ENCODE data around the gene STX8.
"Not testable (repeated sequence)": the region's sequence is repeated elsewhere in the genome, so short reads cannot be mapped to it uniquely, and the experiment has no call there.

Gene STX8

DNA sequence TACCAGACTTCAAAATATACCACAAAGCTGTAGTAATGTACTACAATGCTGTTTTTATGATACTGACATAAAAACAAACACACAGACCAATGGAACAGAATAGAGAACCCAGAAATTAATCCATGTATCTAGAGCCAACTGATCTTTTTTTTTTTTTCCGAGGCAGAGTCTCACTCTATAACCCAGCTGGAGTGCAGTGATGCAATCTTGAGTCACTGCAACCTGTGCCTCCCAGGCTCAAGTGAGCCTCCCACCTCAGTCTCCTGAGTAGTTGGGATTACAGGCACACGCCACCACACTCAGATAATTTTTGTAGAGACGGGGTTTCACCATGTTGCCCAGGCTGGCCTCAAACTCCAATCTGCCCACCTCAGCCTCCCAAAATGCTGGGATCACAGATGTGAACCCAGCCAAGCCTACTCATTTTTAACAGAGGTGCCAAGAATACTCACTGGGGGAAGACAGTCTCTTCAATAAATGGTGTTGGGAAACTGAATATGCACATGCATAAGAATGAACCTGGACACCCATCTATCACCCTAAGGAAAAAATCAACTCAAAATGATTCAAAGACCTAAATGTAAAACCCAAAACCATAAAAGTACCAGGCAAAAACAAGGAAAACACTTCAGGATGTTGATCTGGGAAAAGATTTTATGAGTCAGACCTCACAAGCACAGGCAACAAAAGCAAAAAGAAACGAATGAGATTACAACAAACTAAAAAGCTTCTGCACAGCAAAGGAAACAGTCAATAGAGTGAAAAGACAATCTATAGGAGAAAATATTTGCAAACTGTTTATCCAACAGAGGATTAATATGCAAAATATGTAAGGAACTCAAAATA, 63.1 kb downstream of the STX8 start:
- FAIRE-seq: peak; percentile 23
- DNase-seq (ENCODE audit: low spot score): peak; percentile 28

DNA sequence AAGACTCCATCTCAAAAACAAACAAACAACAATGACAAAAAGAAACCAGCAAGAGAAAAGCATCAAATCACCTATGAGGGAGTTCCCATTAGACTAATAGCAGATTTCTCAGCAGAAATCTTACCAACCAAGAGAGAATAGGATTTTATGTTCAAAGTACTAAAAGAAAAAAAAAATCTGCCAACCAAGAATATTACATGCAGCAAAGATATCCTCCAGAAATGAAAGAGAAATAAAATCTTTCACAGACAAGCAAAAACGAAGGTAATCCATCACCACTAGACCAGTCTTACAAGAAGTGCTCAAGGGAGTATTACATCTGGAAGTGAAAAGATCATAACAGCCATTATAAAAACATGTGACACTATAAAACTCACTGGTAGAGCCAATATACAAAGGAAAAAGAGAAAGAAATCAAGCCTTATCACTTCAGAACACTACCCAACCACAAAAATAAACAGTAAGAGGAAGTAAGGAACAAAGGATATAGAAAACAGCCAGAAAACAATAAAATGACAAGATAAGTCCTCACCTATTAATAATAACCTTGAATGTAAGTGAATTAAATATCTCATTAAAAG, 66.3 kb downstream of the STX8 start:
- DNase-seq (ENCODE audit: low spot score) (no peak), FAIRE-seq (no peak)

DNA sequence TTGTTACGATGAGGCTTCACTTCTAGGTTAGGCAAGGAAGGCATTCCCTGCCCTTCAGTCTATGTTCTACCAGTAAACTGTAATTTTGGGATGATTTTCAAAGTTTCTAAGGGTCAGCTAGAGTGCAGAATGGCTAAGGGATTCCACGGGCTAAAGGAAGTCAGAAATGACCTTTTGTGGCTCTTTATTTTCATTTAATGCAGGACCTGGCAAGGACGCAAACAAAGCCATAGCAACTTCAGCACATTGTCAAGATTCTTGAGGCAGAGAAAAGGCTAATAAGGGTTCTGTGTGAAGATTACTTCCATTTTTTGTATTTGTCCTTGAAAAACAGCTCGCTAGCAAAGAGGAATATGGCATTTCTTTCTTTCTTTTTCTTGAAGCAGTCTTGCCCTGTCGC, 76.6 kb downstream of the STX8 start:
- FAIRE-seq (no peak), DNase-seq (ENCODE audit: low spot score) (no peak)

DNA sequence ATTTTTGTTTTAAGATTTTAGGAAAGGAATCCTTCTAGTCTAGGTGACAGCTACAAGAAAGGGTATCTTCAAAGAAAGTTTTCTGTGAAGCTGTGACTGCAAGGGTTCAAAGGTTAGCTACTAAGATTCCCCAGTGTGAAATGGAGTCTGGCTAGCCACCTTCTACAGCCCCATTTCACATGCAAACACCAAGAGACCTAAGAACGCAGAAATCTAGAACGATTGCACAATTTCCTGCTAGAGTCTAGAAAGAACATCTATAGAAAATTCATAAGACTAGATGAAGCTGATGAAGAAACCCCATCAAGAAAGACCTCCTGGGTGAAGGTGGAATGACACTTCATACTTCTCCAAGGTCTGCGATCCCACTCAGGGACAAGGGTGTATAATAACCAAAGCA, 77.1 kb downstream of the STX8 start:
- FAIRE-seq (no peak), DNase-seq (ENCODE audit: low spot score) (no peak)

DNA sequence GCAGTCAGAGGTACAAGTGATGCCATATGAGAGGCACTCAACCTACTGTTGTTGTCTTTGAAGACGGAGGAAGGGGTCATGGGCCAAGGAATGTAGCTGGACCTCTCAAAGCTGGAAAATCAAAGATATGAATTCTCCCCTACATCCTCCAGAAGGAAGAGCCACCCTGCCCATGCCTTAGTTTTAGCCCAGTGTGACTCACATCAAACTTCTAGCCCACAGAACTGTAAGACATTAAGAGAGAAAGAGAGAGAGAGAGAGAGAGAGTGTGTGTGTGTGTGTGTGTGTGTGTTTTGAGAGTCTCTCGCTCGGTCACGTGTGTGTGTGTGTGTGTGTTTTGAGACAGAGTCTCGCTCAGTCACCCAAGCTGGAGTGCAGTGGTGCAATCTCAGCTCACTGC, 87.1 kb downstream of the STX8 start:
- DNase-seq (ENCODE audit: low spot score) (no peak), FAIRE-seq (no peak)

DNA sequence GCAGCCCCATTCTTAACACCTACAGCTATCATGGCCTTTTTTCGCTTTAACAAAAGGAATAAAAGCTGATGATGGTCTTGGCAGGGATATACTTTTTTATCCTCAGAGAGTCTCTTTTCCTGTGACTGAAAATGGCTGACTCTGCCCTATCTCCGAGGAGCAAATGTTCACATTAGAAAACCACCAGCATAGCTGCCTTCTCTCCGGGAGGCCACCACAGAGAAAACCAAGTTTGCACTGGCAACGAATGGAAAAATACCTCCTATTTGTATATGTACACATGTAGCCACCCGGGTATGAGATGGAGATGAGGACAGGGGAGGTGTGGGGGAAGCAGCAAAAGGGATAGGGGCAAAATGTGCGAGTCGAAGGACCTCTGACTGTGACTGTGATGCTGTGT, 88.2 kb downstream of the STX8 start:
- no peak for FAIRE-seq
- DNase-seq (ENCODE audit: low spot score): no peak

DNA sequence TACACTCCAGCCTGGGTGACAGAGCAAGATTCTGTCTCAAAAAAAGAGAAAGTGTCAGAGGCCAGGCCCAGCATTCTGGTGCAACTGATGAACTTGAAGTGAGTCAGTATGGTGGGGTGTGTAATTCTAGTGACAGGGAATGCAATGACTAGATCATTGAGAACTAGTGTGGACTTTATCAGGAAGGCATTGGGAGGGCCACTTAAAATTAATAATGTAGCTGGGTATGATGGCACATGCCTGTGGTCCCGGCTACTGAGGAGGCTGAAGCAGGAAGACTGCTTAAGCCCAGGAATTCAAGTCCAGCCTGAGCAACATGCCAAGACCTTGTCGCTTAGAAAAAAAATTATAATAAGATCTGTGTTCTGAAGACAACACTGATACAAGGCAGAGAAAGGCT, 90.8 kb downstream of the STX8 start:
- DNase-seq (ENCODE audit: low spot score) (peak; percentile 21), FAIRE-seq (no peak)

DNA sequence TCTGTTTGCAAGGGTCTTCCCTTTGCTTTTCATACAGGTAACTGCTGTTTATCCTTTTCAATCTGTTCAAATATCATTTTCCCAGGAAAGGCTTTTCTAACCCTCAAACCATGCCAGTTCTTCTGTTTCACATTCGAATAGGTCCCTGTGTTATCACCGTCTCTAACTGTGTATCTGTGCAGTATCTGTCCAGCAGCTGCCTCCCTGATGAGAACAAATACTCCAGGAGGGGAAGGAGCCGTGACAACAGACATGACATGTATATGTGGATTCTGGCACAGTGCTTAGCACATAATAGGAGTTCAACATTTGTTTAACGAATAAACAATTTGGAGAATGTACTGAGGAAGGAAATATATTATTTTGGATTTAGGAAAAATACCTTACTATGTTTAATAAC, 95.7 kb downstream of the STX8 start:
- DNase-seq (ENCODE audit: low spot score): no peak
- FAIRE-seq: no peak

DNA sequence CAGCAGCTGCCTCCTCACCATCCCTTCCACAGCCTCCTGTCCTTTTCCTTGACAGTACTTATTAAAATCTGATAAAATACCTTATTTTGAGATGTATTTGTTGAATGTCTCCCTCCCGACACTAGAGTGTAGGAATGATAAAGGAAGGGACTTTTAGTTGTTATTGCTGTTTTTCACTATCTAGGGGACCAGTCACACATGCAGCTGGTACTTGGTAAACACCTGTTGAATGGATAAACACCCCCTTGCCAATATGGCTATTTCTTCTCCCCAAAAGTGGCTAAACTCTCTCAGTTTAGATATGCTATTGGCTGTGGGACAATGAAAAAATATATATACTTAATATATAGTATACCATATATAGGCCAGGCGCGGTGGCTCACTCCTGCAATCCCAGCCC, 96.7 kb downstream of the STX8 start:
- FAIRE-seq (no peak), DNase-seq (ENCODE audit: low spot score) (no peak)

DNA sequence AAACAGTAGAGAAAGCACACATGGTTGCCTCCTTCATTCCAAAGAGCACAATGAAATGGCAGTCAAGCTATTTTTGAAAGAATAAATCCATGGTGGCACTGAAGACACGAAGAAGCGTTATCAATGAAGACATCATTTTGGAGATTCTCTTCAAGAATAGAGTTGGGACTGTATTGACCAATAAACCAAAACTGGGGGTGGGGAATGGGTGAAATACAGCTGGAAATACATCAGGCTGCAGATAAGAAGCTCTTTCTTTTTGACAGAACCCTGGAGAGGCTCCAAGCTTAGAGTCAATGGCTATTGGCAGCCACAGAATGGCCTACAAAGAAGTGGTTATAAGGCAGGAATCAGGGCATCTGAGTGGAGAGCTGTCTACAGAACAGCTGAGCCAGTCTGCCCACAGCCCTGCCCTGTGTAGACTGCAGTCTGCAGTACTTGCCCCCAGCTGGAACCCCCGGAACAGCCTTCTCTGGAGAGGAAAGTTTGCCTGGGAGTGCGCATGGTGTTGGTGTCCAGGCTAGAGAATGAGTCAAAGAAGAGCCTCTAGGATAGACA, 100.4 kb downstream of the STX8 start:
- DNase-seq (ENCODE audit: low spot score): no peak
- FAIRE-seq: no peak

DNA sequence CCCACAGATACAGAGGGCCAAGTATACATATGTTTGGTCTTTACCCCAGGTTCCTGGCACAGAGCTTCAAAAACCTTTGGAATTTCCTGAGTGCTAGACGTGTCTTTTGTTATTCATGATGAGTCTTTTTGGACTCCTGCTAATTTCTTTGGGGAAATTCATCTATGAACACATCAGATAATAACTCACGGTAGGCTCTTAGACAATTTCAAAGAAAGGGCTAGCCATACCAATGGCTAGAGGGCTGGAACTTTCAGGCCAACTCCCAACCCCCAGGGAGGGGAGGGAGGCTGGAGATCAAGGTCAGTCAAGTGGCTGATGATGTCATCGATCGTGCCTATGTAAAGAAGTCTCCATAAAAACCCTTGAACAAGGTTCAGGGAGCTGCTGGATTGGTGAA, 101.9 kb downstream of the STX8 start:
- FAIRE-seq (peak; percentile 95), DNase-seq (ENCODE audit: low spot score) (peak; percentile 93)

DNA sequence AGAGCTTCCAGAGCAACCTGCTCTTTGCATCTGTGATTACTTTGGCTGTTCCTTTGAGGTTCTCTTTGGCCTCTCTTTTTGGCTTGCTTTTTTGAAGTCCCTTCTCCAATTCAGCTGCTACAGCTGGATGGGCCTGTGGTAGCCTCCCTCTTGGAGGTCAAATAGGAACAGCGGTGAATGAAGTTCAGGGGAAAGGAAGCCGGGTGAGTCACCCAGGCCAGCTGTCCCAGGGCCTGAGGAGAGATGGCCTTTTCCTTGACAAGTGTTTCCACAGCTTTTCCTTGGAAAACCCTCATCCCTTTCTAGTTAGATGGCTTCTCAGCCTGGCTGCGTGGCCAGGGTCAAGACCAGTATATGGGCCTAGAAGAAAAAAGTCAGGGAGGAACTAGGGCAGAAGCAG, 103.1 kb downstream of the STX8 start:
- DNase-seq (ENCODE audit: low spot score) (peak; percentile 67), FAIRE-seq (peak; percentile 85)

DNA sequence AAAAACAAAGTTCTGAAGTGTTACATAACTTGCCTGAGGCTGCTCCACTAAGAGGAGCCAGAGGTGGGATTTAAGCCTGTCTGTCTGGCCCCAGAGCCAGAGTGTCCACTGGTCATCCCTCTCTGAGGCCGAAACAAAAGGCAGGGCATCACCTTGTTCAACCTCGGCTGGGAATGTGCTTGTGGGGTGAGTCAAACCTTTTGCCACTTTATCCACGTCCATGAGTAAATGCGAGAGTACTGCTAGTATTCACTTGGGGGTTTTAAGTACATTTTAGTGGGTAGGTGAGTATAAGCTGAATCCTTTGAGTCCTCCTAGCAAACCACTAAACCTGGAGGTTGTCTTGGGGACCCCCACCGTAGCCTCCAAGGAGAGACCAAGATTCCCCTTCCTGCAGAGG, 103.5 kb downstream of the STX8 start:
- FAIRE-seq: peak; percentile 87
- DNase-seq (ENCODE audit: low spot score): peak; percentile 79

DNA sequence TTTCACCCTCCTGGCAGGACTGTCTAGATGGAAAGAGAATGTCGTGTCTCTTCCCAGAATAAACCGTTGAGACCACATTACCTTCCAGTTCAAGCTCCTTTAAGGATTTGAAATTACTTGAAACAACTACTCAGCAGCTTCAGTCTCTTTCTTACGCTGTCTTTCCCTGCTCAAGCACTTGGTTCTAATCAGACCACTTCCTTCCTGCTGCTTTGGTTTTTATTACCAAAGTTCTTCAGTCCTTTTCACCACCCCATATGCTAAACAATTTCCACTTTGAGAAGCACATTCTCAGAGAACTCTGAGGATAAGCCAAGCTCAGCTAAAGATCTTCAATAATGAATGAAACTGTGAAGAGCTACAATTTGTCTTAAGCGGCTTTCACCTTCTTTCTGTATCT, 105.4 kb downstream of the STX8 start:
- FAIRE-seq (no peak), DNase-seq (ENCODE audit: low spot score) (no peak)

DNA sequence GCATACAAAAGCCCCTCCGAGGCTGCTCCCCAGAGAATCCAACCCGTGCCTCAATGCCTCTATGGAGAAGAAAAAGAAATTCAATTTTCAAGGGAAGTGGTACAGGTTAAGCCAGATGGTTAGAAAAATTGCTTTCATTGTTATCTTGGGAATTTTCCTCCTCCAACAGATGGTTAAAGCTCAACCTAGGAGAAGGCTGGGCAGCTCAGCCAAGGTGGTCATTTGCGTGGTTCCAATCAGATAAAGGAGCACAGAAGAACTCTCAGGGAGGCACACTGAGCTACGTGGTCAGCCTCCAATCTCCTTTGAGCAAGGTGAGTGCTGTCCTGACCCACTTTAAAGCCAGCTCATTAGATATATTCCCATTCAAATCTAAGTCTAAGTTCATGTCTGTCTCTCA, 106.7 kb downstream of the STX8 start:
- FAIRE-seq (no peak), DNase-seq (ENCODE audit: low spot score) (no peak)

DNA sequence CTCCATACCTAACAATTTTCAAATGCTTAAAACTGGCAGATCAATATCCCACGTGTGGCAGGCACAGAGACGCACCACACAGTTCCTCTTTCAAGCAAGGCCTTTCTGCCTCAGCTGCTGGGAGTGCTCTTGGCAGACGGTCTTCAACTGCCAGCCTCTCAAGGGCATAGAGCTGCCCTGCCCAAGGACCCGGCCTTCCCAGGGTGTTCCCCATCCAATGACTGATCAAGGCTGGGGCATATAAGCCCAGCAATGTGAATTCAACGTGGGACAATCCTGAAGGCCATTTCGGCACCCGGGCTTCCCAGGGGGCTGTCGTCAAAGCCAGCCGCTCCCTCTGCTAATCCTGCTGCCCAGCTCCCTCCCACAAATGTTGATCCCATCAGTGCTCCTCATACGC, 107.1 kb downstream of the STX8 start:
- FAIRE-seq: no peak
- DNase-seq (ENCODE audit: low spot score): no peak

DNA sequence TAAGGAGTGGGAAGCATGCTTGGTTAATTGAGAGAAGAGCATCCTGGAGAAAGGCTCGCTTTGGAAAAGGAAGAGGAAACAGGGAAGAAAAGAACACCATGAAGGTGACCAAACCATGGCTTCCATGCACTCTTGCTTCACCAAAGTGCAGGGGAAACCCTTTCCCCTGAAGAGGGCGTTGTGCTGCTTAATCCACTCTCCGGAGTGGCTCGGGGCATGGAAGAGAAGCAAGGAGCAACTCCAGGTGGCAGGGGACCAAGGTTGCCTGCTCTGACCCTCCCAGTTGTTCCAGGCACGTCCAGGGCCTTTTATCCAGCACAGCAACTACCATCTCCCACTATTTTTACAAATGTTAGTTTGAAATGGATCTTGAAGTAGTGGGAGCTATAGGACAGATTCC, 108.1 kb downstream of the STX8 start:
- no peak for FAIRE-seq
- no peak for DNase-seq (ENCODE audit: low spot score)

DNA sequence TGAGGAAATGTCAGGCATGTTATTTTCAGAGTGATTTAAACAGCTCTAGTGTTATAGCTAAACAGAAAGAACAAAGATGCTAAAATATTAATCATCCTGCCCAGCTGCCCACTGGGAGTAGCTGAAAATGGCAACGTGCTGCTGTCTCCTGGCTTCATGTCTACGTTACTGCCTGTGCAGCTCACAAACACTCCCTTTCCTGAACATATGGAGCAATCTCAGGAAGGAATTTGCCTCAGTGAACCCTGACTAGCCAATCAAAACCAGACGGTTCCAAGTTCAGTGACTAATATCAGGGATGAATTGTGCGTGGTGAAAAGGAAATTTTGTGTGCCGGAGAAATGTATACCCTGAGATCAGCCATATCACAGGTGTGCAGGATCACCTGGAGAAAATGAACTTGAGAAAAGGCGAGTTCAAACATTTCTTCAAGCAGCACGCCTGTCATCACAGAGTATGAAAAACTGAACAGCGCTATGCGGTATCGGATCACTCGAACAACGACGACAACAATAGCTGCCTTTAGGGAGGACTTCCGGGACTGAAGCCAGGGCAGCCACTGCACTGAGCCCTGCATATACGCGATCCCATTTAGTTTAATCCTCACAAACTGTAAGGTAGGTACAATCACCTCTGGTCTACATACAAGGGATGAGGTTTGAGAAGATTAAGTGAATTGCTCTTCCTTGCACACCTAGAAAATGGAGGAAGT, 110.3 kb downstream of the STX8 start:
- no peak for FAIRE-seq
- DNase-seq (ENCODE audit: low spot score): no peak

DNA sequence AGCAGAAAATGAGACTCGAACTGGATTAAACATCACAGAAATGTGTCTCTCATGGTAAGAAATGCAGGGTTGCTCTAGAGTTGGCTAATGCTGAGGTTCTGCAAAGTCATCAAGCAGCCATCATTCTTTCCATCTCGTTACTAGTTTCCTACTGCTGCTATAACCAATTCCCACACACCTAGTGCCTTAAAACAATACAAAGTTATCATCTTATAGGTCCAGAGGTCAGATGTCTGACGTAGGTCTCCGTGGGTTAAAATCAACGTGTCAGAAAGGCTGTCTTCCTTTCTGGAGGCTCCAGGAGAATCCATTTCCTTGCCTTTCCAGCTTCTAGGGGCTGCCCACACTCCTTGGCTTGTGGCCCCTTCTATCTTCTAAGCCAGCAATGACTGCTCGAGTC, 118.6 kb downstream of the STX8 start:
- FAIRE-seq (no peak), DNase-seq (ENCODE audit: low spot score) (no peak)

DNA sequence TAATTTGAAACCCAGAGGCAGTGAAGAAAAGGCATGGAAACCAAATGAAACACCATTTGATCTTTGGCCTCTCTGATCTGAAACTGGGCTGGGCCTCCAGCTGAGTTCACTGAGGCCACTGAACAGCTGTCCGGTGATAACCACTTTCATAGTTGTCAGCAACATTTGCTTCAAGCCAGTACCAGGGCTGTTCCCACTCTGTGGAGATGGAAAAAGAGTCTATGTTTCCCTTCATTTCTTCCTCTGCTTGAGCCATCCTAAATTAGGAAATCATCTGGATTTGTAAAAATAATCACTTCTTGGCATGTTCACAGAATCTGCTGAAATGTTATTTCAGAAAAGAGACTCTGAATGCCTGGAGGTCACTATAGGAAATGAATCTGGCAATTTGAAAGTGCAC, 119.3 kb downstream of the STX8 start:
- DNase-seq (ENCODE audit: low spot score): no peak
- FAIRE-seq: no peak

DNA sequence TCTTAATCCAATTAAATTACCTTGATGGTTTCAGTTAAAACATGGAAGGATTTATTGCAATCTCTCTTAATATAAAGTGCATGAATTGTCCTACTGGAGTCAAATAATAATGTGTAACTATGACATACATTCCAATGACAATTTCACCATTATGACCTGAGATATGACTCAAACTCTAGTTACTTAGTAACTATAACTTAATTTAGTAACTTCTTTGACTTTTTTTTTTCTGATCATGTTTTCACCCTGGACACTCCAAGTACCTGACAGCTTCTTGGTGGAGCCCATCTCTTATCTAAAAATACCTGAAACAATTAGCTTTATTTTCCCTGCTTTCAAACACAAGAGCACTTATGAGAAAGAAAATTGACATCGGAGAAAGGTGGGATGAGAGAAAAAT, 123.7 kb downstream of the STX8 start:
- FAIRE-seq (peak; percentile 95), DNase-seq (ENCODE audit: low spot score) (peak; percentile 59)

DNA sequence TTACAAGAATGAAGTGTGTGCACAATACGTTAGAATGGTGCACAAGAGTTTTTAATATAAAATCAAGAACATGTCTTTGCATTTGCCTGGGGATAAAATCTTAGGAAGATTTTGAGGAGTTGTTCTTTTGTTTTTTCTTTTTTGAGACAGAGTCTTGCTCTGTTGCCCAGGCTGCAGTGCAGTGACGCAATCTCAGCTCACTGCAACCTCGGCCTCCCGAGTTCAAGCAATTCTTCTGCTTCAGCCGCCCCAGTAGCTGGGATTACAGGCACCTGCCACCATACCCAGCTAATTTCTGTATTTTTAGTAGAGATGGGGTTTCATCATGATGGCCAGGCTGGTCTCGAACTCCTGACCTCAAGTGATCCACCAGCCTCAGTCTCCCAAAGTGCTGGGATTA, 128.3 kb downstream of the STX8 start:
- not testable (repeated sequence) for FAIRE-seq; DNase-seq (ENCODE audit: low spot score)
